ENCODE measurements around the gene JDP2.

Gene JDP2

DNA sequence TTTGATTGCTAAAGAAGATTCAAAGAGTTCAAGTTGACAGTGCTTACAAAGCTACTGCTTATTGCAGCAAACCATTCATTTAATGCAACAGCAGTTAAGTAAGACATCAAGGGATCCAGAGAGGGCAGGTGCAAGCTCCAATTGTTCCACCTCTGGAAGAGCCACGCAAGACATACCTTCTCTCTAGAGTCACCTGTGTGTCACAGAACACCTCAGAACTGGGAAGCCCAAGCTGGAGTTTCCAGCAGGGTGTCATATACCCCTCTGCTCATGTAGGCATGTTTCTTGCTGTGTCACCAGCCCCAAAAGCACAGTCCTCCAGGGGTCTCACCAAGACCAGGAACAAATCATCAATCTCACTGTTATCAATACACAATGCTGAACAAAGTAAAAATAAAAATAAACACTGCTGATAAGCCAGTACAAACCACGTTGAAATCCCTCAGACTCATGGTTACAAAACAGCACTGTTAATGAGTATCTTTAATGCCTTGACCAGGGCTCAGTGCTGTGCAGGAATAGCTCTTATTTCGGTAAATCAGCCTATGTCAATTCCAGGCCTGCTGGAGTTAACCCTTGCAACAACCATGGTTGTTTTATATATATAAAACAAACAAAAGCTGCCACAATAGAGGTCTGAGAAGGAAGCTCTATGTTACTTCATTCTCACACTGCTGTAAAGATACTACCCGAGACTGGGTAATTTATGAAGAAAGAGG lies 57.0 kb downstream of the JDP2 start:
- DNase-seq, result no peak
- no peak for TF ChIP-seq GATA1 (IDR thresholded peaks at IDR 0.05; ENCODE audit: low read depth, low read length)
- TF ChIP-seq POLR2A (IDR thresholded peaks at IDR 0.05; ENCODE audit: low read length), result no peak

GRCh38 chr14:75486318-75486717 lies 58.5 kb downstream of the JDP2 start:
- DNase-seq, result peak; percentile 18 to 31
- TF ChIP-seq GATA1 (IDR thresholded peaks at IDR 0.05; ENCODE audit: low read depth, low read length) (no peak), POLR2A (IDR thresholded peaks at IDR 0.05; ENCODE audit: low read length) (no peak)

- TF ChIP-seq GATA1 (IDR thresholded peaks at IDR 0.05; ENCODE audit: low read depth, low read length) (no peak), POLR2A (IDR thresholded peaks at IDR 0.05; ENCODE audit: low read length) (no peak)
- DNase-seq, result no peak
Observed at GRCh38 chr14:75487155-75487671, 59.4 kb downstream of the JDP2 start.

DNA sequence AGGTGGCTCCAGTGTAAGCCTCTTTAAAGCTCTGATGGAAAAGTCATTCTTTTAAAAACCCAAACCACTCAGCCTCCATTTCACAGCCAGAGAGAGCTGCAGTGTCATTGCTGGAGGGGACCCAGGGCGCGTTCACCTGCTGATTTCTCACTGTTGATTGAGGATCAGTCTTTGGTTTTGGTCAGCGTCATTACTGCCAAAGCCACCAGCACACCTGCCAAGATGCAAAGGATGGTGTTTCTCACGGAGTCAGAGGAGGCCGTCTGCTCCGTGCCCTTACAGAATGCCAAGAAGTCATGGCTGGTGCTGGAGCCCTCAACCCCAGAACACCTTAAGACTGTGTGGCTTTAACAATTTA lies 61.6 kb downstream of the JDP2 start:
- DNase-seq, result no peak
- TF ChIP-seq POLR2A (IDR thresholded peaks at IDR 0.05; ENCODE audit: low read length) (no peak), GATA1 (IDR thresholded peaks at IDR 0.05; ENCODE audit: low read depth, low read length) (no peak)

DNA sequence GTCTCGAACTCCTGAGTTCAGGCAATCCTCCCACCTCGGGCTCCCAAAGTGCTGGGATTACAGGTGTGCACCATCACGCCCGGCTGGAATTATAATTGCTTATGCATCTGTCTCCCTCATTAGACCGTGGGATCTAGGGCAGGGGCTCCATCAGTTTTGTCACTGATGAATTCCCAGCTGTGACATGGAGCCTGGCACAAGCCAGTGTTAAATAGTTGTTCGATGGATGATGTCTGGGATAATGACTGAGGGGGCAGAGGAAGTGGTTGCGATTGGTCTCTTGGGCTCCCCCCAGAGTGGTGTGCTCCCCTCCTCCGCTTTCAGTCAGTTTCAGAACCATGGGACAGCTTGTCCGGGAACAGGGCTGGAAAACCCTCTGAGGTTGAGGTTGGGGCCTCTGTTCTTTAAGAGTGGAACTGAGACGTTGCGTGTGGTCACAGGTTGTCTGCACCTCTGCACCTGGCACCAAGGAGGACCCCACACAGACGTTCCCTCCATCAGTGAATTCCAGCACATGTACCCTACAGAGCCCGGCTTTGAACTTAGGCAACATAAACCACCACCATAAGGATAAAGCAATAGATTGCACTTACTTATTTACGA lies 63.7 kb downstream of the JDP2 start:
- TF ChIP-seq POLR2A (IDR thresholded peaks at IDR 0.05; ENCODE audit: low read length) (no peak), GATA1 (IDR thresholded peaks at IDR 0.05; ENCODE audit: low read depth, low read length) (no peak)
- no peak for DNase-seq

- TF ChIP-seq GATA1 (IDR thresholded peaks at IDR 0.05; ENCODE audit: low read depth, low read length), result no peak
- no peak for TF ChIP-seq POLR2A (IDR thresholded peaks at IDR 0.05; ENCODE audit: low read length)
- DNase-seq, result no peak
Observed at GRCh38 chr14:75492832-75493591, 65.2 kb downstream of the JDP2 start.

GRCh38 chr14:75493592-75494087 lies 65.8 kb downstream of the JDP2 start:
- no peak for TF ChIP-seq GATA1 (IDR thresholded peaks at IDR 0.05; ENCODE audit: low read depth, low read length)
- TF ChIP-seq POLR2A (IDR thresholded peaks at IDR 0.05; ENCODE audit: low read length), result no peak
- DNase-seq, result no peak

DNA sequence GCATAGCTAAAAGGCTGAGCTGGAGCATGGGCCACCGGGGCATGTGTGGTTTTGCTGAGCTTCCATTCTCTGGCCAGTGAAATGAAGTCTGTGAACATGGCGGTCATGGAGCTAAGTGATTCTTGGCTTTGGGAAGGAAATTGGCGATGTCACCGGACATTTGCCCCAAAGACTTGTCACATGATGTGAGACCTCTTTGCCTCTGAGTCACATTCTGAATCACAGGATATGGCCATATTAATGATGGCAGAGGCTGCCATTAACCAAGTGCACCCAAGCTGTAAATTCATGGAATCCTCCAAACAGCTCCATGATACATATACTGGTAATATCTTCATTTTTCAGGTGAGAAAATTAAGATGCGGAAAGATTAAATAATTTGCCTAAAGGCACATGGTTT lies 67.1 kb downstream of the JDP2 start:
- TF ChIP-seq GATA1 (IDR thresholded peaks at IDR 0.05; ENCODE audit: low read depth, low read length) (no peak), POLR2A (IDR thresholded peaks at IDR 0.05; ENCODE audit: low read length) (no peak)
- no peak for DNase-seq

DNA sequence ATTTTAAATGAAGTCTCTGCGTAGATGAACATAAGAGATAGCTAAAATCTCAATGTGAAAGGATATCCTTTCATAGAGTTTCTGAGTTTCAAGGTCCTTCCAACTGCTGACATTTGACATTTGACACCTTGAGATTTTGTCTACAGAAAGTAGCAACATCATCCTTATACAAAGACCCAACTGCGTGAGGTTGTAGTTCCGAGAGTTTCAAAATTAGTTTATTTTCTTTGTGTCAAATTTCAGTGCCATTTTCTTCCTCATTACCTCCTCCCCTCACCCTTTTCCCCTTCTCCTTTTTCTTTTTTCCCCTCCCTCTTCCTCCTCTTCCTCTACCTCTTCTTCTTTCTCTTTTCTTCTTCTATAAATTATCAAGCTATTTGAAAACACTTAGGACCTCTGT lies 67.6 kb downstream of the JDP2 start:
- no peak for DNase-seq
- TF ChIP-seq GATA1 (IDR thresholded peaks at IDR 0.05; ENCODE audit: low read depth, low read length) (no peak), POLR2A (IDR thresholded peaks at IDR 0.05; ENCODE audit: low read length) (no peak)

GRCh38 chr14:75495882-75496281 lies 68.1 kb downstream of the JDP2 start:
- DNase-seq, result no peak
- TF ChIP-seq POLR2A (IDR thresholded peaks at IDR 0.05; ENCODE audit: low read length) (no peak), GATA1 (IDR thresholded peaks at IDR 0.05; ENCODE audit: low read depth, low read length) (no peak)

- TF ChIP-seq GATA1 (IDR thresholded peaks at IDR 0.05; ENCODE audit: low read depth, low read length) (no peak), POLR2A (IDR thresholded peaks at IDR 0.05; ENCODE audit: low read length) (no peak)
- DNase-seq, result no peak
Observed at GRCh38 chr14:75496755-75497154, 68.9 kb downstream of the JDP2 start.

GRCh38 chr14:75497191-75497590 lies 69.4 kb downstream of the JDP2 start:
- TF ChIP-seq GATA1 (IDR thresholded peaks at IDR 0.05; ENCODE audit: low read depth, low read length), result no peak
- no peak for TF ChIP-seq POLR2A (IDR thresholded peaks at IDR 0.05; ENCODE audit: low read length)
- no peak for DNase-seq

DNA sequence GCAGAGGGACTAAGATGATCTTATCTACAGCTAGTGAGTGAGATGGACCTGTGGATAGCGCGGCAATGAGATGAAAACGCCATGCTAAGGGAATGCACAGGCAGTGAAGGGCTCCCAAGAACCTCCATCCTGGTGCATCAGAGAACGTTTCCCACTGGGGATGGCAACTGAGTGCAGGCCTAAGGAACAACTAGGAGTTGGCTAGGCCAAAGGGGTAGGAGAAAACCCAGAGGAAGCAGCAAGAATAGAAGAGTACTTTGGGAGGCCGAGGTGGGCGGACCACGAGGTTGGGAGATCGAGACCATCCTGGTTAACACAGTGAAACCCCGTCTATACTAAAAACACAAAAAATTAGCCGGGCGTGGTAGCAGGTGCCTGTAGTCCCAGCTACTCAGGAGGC lies 69.9 kb downstream of the JDP2 start:
- TF ChIP-seq POLR2A (IDR thresholded peaks at IDR 0.05; ENCODE audit: low read length) (no peak), GATA1 (IDR thresholded peaks at IDR 0.05; ENCODE audit: low read depth, low read length) (no peak)
- no peak for DNase-seq

All from erythroblast (primary cell).